ENCODE results near the gene RCAN1.

DNA sequence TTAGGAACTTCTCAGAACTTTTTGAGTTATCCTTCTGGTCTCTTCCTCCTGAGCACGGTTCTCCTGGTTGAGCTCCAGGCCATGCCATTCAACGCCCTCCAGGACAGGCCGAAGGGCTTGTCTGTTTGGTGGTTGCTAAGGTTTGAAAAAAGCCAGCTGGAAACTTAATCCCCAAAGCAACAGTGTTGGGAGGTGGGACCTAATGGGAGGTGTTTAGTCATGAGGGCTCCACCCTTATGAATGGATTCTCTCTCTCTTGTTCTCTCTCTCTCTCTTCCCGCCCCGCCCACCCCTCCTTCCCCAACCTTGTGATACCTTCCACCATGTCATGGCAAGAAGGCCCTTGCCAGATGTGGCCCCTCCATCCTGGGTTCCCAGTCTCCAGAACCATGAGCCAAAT is 103.7 kb downstream of the RCAN1 start:
- TF ChIP-seq, protein P1, sequence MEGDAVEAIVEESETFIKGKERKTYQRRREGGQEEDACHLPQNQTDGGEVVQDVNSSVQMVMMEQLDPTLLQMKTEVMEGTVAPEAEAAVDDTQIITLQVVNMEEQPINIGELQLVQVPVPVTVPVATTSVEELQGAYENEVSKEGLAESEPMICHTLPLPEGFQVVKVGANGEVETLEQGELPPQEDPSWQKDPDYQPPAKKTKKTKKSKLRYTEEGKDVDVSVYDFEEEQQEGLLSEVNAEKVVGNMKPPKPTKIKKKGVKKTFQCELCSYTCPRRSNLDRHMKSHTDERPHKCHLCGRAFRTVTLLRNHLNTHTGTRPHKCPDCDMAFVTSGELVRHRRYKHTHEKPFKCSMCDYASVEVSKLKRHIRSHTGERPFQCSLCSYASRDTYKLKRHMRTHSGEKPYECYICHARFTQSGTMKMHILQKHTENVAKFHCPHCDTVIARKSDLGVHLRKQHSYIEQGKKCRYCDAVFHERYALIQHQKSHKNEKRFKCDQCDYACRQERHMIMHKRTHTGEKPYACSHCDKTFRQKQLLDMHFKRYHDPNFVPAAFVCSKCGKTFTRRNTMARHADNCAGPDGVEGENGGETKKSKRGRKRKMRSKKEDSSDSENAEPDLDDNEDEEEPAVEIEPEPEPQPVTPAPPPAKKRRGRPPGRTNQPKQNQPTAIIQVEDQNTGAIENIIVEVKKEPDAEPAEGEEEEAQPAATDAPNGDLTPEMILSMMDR (IDR thresholded peaks at IDR 0.05), result no peak
- TF ChIP-seq POLR2A (IDR thresholded peaks at IDR 0.05) (no peak), EP300 (IDR thresholded peaks at IDR 0.05) (no peak), POLR2AphosphoS5 (IDR thresholded peaks at IDR 0.05) (no peak)

Measured in suprapubic skin (tissue), 4 donors.